Ishikawa (cell line): ENCODE results near the gene SLCO4A1.

Source experiments
- CEBPB ChIP-seq: IDR thresholded peaks from 2 replicates; pipeline ENCODE4 v1.6.1; 2012
- CREB1 ChIP-seq: IDR thresholded peaks from 2 replicates; pipeline ENCODE4 v1.6.1; 2012; ENCODE audit warnings: low read depth
- EGR1 ChIP-seq: IDR thresholded peaks from 2 replicates; pipeline ENCODE4 v1.6.1; 2012
- EP300 ChIP-seq: IDR thresholded peaks from 2 replicates; pipeline ENCODE4 v1.6.1; 2012; ENCODE audit warnings: borderline replicate concordance
- FOXM1 ChIP-seq: IDR thresholded peaks from 2 replicates; pipeline ENCODE4 v1.6.1; 2012; ENCODE audit warnings: low read depth, borderline replicate concordance
- NFIC ChIP-seq: IDR thresholded peaks from 2 replicates; pipeline ENCODE4 v1.6.1; 2012
- RAD21 ChIP-seq: IDR thresholded peaks from 2 replicates; pipeline ENCODE4 v1.6.1; 2012; ENCODE audit warnings: low read depth
- TAF1 ChIP-seq: IDR thresholded peaks from 2 replicates; pipeline ENCODE4 v1.6.1; 2012; ENCODE audit warnings: low read depth, mild to moderate bottlenecking
- TCF12 ChIP-seq: IDR thresholded peaks from 2 replicates; pipeline ENCODE4 v1.6.1; 2012; ENCODE audit warnings: low read depth
- TEAD4 ChIP-seq: IDR thresholded peaks from 2 replicates; pipeline ENCODE4 v1.6.1; 2012
- YY1 ChIP-seq: IDR thresholded peaks from 2 replicates; pipeline ENCODE4 v1.6.1; 2012; ENCODE audit warnings: low read depth
- ZBTB7A ChIP-seq: IDR thresholded peaks from 2 replicates; pipeline ENCODE4 v1.6.1; 2012; ENCODE audit warnings: low read depth
- TF ChIP-seq, protein P1 (sequence below): IDR thresholded peaks from 2 replicates; pipeline ENCODE4 v1.6.1; 2012
- TF ChIP-seq, protein P2 (sequence below): IDR thresholded peaks from 2 replicates; pipeline ENCODE4 v1.6.1; 2012
- TF ChIP-seq, protein P3 (sequence below): IDR thresholded peaks from 2 replicates; pipeline ENCODE4 v1.6.1; 2012; ENCODE audit warnings: low read depth, mild to moderate bottlenecking

SLCO4A1 gene

DNA sequence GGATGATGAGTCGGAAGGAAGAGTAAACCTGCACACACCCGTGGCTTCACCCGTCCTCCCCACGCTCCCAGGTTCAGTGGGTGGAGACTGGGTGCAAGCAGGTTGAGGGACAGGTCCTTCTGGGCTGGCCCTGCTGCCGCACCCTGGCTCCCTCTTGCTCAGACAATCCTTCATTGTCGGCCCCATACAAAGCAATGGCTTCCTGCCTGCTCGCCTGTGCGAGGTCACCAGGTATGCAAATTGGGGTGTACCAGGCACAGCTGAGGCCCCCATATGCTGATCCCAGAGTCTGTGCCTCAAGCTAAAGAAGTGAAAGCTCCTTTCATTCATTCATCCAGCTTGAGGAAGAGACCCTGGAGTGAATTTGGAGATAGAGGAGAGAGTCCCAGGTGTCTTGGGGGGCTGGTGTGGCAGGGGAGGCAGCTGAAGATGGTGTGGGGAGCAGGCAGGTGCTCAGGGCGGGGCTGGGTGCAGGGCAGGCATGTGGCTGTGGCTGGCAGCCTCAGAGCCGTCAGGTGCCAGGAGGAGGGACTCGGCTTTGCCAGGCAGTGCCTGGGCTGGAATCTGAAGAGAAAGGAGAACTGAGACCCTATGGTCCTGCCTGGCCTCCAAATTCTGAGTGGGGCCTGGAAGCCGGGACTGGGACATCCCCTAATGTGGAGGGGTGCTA, 4.7 kb downstream of the SLCO4A1 start:
- TF ChIP-seq TAF1 (no peak), NFIC (no peak), ZBTB7A (no peak), FOXM1 (no peak), TEAD4 (no peak), YY1 (no peak)

DNA sequence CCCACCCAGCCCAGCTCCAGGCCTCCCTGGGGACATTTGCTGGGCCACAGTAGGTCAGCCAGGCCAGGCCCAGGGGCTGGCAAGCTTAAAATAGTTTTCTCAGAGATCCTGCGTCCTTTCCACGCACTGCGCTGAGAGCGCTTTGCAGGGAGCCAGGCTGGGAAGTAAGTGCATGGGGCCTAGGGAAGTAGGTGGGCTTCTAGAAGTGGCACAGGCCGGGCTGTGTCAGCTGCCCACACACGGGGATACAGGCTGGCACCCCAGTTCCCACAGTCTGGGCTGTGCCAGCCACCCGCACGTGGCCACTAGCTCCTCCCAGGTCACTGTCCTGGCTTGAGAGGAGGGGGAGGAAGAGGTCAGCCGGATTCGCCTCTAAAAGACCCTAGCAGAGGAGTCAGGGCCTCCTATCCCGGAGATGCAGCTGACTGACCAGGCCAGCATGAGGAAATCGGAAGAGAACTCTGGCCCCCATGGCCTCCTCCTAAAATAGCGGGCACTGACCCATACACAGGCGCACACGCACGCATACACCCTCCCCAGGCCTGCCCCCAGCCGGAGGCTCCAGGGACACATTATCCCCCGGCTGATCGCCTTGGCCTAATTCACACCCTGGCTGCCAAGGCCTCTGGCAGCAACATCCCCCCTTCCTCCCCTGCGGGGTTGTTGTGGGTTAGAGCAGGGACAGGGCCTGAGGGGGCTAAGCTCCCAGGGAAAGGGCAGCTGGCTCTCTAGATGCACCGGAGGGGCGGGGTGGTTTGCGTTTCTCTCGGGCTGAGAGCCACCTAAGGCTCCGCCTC, 5.4 kb downstream of the SLCO4A1 start:
- TF ChIP-seq CREB1 (no peak), NFIC (no peak), RAD21 (no peak), EGR1 (no peak), TAF1 (no peak), TEAD4 (no peak)
- TF ChIP-seq, protein P1, sequence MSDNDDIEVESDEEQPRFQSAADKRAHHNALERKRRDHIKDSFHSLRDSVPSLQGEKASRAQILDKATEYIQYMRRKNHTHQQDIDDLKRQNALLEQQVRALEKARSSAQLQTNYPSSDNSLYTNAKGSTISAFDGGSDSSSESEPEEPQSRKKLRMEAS: no peak

DNA sequence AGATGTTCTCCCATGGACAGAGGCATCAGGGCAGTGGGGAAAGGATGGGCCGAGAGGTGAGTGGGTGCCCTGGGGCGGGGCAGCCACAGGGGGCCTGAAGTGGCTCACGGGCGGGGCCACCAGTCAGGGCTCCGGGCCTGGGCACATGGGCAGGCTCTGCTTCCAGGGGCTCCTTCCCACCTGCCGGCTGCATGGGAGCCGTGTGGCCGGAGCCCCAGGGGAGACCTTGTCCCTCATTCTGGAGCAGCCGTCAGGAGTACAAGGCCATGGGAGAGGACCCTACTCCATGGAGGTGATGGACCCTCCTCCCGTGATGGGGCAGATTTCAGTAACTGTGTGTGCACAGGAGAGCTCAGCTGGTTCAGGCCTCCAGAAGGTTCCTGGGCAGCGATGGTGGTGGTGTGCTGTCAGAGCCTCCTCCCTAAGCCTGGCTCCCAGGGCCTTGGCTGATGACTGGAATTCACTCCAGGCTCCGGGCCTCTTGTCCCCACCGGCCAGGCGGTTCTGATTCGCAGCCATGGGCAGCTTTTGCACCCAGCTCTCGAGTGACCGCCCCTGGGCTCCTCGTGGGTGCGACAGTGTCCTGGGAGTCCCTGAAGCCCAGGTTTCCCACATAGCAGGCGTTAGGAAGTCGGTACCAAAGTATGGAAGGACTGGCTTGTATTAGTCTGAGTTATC, 6.2 kb downstream of the SLCO4A1 start:
- no peak for TF ChIP-seq EP300

DNA sequence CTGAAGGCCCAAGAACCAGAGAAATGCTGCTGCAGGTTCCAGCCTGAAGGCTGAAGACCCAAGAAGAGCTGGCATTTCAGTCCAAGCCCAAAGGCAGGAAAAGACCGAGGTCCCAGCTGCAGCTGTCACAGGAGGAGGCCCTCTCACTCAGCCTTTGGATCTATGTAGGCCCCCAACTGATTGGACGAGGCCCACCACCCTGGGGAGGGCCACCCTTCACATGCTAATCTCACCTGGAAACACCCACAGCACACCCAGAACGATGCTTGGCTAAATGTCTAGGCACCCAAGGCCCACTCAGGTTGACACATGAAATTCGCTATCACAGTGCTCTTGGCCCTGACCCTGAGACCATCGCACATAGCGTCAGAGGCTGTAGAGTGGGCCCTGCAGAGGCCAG, 6.8 kb downstream of the SLCO4A1 start:
- TF ChIP-seq NFIC: no peak

DNA sequence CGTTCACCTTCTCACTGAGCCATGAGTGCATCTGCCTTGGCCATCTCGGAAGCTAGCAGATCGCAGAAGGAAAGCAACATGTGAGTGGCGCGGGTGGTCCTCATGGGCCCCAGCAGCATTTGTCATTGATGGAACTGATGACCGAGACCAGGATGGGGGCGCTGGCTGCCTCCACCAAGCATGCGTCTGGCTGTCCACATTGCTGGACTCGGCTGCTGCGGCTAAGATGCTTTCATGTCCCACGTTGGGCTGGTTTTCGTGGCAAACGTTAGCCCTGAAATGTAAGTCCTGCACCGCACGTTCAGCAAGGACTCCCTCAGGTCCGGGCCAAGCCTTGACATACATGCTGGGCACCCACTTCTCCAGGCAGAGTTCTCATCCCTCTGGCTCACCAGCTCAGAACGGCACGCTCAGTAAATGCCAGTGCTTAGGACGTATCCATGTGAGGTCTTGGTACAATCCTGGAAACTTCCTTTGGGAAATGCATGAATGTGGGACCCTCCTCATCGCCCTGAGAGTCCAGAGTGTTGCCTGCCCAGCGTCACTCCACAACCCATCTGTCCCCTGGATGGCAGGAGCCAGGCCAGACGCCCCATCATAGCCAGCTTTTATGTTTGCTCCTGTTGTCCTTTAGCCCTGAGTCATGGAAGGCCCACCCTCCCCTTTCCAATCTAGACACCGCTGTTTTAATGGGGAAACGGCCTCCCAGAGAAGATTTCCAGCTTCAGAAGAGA, 8.4 kb downstream of the SLCO4A1 start:
- TF ChIP-seq EGR1: no peak
- no peak for TF ChIP-seq CREB1
- TF ChIP-seq, protein P2, sequence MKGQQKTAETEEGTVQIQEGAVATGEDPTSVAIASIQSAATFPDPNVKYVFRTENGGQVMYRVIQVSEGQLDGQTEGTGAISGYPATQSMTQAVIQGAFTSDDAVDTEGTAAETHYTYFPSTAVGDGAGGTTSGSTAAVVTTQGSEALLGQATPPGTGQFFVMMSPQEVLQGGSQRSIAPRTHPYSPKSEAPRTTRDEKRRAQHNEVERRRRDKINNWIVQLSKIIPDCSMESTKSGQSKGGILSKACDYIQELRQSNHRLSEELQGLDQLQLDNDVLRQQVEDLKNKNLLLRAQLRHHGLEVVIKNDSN: no peak
- no peak for TF ChIP-seq TCF12
- TF ChIP-seq EP300: no peak
- no peak for TF ChIP-seq YY1
- TF ChIP-seq TEAD4: no peak
- TF ChIP-seq, protein P3, sequence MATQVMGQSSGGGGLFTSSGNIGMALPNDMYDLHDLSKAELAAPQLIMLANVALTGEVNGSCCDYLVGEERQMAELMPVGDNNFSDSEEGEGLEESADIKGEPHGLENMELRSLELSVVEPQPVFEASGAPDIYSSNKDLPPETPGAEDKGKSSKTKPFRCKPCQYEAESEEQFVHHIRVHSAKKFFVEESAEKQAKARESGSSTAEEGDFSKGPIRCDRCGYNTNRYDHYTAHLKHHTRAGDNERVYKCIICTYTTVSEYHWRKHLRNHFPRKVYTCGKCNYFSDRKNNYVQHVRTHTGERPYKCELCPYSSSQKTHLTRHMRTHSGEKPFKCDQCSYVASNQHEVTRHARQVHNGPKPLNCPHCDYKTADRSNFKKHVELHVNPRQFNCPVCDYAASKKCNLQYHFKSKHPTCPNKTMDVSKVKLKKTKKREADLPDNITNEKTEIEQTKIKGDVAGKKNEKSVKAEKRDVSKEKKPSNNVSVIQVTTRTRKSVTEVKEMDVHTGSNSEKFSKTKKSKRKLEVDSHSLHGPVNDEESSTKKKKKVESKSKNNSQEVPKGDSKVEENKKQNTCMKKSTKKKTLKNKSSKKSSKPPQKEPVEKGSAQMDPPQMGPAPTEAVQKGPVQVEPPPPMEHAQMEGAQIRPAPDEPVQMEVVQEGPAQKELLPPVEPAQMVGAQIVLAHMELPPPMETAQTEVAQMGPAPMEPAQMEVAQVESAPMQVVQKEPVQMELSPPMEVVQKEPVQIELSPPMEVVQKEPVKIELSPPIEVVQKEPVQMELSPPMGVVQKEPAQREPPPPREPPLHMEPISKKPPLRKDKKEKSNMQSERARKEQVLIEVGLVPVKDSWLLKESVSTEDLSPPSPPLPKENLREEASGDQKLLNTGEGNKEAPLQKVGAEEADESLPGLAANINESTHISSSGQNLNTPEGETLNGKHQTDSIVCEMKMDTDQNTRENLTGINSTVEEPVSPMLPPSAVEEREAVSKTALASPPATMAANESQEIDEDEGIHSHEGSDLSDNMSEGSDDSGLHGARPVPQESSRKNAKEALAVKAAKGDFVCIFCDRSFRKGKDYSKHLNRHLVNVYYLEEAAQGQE: no peak
- TF ChIP-seq, protein P1: no peak

DNA sequence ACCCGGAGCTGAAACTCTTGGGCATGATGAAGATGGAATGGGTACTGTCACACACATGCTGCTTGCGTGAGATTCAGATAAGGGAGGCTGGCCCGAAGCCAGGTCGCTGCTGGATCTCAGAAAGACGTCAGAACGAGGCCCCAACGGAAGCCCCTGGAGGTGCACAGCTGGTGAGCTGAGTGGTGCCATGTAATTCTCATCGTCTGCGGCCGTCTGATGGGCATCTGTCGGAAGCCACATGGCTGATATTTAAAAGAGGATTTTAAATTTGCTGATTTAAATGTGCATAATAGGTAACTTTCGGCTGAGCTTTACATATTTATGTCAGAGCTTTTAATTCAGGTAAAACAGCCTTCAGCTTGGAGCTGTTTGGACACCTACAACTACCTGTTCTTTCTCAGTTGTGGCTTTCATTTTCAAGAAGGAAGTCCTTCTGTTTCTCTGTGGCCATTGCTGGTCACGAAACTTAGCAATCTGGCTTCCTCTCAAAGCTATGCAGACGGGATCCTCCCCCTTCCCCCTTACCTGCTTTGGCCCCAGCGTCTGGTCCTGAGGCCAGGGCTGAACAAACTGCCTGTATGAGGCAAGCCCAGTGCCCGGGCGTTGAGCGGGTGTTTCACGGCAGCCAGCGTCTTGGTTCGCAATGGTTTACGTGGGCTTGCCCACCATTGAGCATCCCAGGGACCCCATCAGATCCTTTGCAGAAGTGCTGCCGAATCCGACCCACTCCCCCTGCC, 9.2 kb downstream of the SLCO4A1 start:
- TF ChIP-seq TCF12 (no peak), ZBTB7A (no peak), CREB1 (no peak), TAF1 (no peak), TEAD4 (no peak), CEBPB (no peak), FOXM1 (no peak), EGR1 (no peak), RAD21 (no peak), EP300 (no peak), NFIC (no peak), YY1 (no peak)
- TF ChIP-seq, protein P2: no peak
- TF ChIP-seq, protein P1: no peak
- TF ChIP-seq, protein P3: no peak
